Epithelial cell of proximal tubule (primary cell): ENCODE measurements around the gene BST1. TPM values are rescaled to one million over a fixed set of nuclear protein-coding genes. Genes with fewer than 3 reads are reported as not detected.

Source experiments
- DNase-seq: peaks from one replicate; pipeline ENCODE4 v3.0.0-alpha.2; 2011; ENCODE audit warnings: low read depth
- H3K4me3 ChIP-seq: 2 replicates; pipeline ENCODE4 v1.5.1; 2011; ENCODE audit warnings: low read depth, mild to moderate bottlenecking, low read length
- total RNA-seq: library from RNA; depleted of rRNA; stranded (reverse); fragments of >200 nt; gene quantifications from 2 replicates; pipeline ENCODE4 v1.2.3, GENCODE V29; 2015
- TF ChIP-seq, protein P1 (sequence below): conservative IDR thresholded peaks from 2 replicates; pipeline ENCODE4 v1.5.1; 2012; ENCODE audit warnings: low read depth, mild to moderate bottlenecking, low read length

Gene BST1
- total RNA-seq, 1 donor from 2014 or later, result 13.0 TPM

DNA sequence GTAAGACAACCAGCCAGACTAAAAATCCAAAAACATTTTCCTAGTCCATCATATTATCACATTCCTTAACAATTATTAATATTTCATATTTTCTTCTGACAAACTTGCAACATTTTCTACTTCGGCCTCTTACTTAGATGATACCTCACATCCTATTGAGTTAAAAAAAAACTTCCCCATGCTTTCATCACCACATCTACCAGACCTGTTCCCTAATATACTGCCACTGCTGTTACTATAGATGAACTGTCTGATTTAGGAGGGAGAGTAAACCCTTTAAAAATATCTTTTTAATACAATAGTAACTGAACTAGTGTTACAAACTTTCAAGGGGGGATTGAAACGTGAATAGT lies 19.7 kb upstream of the BST1 start:
- peak overlapping the region; percentile 88 for H3K4me3 ChIP-seq
- TF ChIP-seq, protein P1, sequence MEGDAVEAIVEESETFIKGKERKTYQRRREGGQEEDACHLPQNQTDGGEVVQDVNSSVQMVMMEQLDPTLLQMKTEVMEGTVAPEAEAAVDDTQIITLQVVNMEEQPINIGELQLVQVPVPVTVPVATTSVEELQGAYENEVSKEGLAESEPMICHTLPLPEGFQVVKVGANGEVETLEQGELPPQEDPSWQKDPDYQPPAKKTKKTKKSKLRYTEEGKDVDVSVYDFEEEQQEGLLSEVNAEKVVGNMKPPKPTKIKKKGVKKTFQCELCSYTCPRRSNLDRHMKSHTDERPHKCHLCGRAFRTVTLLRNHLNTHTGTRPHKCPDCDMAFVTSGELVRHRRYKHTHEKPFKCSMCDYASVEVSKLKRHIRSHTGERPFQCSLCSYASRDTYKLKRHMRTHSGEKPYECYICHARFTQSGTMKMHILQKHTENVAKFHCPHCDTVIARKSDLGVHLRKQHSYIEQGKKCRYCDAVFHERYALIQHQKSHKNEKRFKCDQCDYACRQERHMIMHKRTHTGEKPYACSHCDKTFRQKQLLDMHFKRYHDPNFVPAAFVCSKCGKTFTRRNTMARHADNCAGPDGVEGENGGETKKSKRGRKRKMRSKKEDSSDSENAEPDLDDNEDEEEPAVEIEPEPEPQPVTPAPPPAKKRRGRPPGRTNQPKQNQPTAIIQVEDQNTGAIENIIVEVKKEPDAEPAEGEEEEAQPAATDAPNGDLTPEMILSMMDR, result no peak
- DNase-seq, result no peak

DNA sequence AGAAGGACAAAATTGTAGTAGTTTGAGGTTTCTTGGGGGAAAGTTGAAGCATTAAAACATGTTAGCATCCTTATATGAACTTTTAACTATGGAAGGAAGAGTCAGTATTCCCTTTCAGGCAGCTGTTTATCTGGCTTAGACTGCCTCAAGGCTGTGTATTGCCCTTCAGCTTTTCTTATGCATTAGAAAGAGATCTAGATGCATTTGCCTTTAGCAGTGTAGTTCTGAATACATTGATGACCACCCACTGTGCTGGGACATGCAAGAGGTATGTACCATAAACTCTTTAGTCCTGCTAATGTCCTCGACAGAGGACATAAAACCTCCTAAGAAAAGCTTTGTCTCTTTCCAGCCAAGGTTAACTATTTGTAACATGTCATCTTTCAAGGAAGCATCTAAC lies 18.4 kb upstream of the BST1 start:
- no peak for DNase-seq
- H3K4me3 ChIP-seq, result no peak overlapping the region
- TF ChIP-seq, protein P1, result no peak

DNA sequence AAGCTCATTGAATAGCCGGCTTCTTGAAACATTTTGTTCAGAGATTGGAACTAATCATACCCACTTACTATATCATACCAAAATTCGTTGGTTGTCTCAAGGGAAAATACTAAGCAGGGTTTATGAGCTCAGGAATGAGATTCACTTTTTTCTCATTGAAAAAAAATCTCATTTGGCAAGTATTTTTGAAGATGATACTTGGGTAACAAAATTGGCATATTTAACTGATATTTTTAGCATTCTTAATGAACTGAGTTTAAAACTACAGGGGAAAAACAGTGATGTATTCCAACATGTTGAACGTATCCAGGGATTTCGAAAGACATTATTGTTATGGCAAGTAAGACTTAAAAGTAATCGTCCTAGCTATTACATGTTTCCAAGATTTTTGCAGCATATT lies 14.8 kb upstream of the BST1 start:
- TF ChIP-seq, protein P1, result no peak
- H3K4me3 ChIP-seq, result no peak overlapping the region
- DNase-seq, result no peak

DNA sequence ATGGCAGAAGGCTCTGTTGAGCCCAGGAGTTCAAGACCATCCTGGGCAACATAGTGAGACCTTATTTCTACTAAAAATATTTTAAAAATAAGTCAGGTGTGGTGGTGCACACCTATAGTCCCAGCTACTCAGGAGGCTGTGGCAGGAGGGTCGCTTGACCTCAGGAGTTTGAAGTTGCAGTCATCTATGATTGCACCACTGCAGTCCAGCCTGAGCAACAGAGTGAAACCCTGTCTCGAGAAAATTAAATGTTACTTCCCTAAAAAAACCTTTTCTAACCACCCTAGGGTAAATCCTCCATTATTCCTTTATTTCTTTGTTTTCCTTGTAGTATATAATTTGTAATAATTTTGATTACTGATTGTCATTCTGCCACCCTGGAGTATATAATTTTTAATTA lies 13.3 kb upstream of the BST1 start:
- TF ChIP-seq, protein P1, result no peak
- DNase-seq, result no peak
- H3K4me3 ChIP-seq, result no peak overlapping the region

DNA sequence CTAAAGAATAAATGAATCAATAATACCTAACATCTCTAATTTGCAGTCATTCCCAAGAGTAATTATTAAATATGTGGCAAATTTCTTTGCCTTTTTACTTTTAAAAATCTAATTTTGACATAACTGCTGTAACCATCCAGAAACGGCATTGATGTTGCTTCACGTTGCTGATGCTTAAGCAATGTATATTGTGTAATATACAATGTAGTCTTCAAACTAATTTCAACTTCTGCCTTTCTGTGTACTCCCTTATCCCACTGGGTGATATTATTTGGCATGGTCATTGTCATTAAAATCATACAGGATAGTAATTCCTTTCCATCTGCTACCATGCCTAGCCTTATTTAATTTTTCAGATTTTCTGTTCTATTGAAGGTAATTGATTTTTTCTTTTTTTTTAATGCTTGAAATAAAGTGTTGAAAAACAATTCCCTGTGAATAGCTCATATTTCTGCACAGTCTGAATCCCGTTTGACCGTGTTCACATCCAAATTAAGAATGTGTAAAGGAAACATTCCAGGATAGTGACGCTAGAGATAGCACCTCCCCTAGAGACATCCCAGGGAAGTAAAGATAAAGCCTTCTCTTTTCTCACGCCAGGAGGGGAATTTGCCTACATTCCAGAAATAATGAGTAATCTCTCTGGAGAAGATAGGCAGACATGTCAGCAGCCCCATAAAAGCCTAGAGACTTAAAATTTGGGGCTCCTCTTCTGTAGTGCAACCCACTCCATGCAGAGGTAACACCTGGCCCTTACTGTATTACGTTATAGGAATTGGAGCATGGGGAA lies 12.7 kb upstream of the BST1 start:
- no peak overlapping the region for H3K4me3 ChIP-seq
- peak; percentile 68 for DNase-seq
- TF ChIP-seq, protein P1, result no peak

DNA sequence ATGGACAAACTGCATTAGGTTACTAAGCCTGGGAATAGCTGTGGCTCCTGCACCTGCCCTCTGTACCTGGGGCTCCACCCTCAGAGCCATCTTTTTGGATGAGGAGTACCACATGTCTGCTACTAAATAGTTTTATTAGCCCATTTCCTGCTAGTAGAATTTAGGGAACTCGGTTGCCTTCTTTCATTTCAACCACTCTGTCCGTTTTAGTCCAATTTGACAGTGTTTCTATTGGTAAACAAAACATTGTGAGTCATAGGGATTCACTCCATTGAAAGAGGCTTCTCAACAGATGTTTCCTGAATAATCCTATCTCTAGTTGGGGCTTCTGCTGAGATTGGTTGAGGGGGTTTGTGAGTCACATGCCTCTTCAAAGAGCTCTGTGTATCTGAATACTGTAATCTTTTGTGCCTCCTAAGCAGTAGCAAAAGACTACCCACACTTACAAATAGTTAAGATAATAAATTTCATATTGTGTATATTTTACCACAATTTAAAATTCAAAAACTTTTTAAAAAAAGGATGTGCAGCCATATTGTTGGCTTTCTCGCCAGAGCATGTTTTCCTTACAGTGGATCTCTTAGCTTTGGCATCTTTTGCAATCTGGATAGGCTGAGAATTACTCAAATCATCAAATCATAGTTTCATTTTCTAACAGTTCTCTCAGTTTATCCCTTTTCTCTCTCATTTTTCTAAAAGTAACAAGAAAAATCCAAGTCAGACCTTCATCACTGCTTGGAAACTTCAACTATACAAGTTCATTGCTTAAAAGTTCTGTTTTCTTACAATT lies 11.3 kb upstream of the BST1 start:
- DNase-seq, result no peak
- TF ChIP-seq, protein P1, result no peak
- H3K4me3 ChIP-seq, result no peak overlapping the region
